ENCODE data around the gene LRRC3. TPM values are rescaled to one million over a fixed set of nuclear protein-coding genes. Genes with fewer than 3 reads are reported as not detected.

The LRRC3 gene
- polyA plus RNA-seq, 1 of the 3 experiments (the other 2 are of a cell fraction), result 2.3 TPM

DNA sequence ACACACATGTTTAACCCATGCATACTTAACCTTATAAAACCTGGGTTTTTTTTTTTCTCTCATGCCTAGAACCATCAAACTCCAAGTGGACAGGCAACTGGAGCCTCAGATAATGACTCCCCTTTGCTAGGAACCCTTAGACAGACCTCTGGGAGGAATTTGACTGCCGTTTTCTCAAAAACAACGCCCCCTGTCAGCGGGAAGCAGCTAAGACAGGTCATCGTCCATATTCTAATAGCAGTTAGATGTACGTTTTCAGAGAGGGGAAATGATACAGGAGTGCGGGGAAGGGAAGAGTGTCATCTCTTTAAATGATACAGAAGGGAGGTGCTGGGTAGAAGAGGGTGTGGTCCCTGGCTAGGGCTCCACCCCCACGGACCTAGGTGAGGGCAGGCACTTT lies 34.7 kb downstream of the LRRC3 start:
- Histone ChIP-seq H3K27ac (ENCODE audit: low read depth in 2 of 2, low read length in 1 of 2) (no peak overlapping the region), H3K27me3 (ENCODE audit: insufficient read depth) (no peaks in the 10 kb centered on the region), H2AFZ (ENCODE audit: low read depth) (no peak overlapping the region), H3K4me1 (ENCODE audit: control insufficient read depth in 1 of 2, insufficient read depth in 2 of 2, low read depth in 1 of 2, low read length in 1 of 2) (no peaks in the 10 kb centered on the region), H3K4me2 (no peak overlapping the region), H3K9me3 (peaks cover 11% of the 10 kb centered on the region; the same call in 1 of the 2 replicates), H3K9ac (no peak overlapping the region), H4K20me1 (ENCODE audit: insufficient read depth) (no peaks in the 10 kb centered on the region), H3F3A (replicated peaks; ENCODE audit: insufficient read depth) (no peaks in the 10 kb centered on the region), H3K9me2 (no peaks in the 10 kb centered on the region), H3K36me3 (replicated peaks in 1 of 2; ENCODE audit: control insufficient read depth in 1 of 2, insufficient read depth in 2 of 2, low read length in 1 of 2) (no peaks in the 10 kb centered on the region), H3K79me2 (ENCODE audit: insufficient read depth) (peaks cover 6% of the 10 kb centered on the region; the same call in 1 of the 2 replicates), H3K4me3 (ENCODE audit: low read depth in 2 of 2, low read length in 1 of 2) (no peak overlapping the region)
- ChIA-PET CTCF (interaction anchor here (0.9 to 1.4 kb wide), 4 partner anchors 12 to 28 kb away, joined by 3 to 6 read pairs (median 4); no protein-coding TSS in a partner anchor), POLR2A (no interaction called here)
- WGBS (ENCODE audit: low lambda C conversion rate), result 39% methylated on average over 7 of the region's 7 CpGs
- TF ChIP-seq RFX5 (IDR thresholded peaks at IDR 0.05; ENCODE audit: low read length) (no peak), GATA2 (CRISPR knock-in tag; IDR thresholded peaks at IDR 0.05) (no peak), EZH2phosphoT487 (IDR thresholded peaks at IDR 0.05; ENCODE audit: borderline replicate concordance, low read depth) (no peak), ELF1 (IDR thresholded peaks at IDR 0.05) (no peak), CHD2 (IDR thresholded peaks at IDR 0.05; ENCODE audit: low read length, partially characterized antibody) (no peak), NRF1 (IDR thresholded peaks at IDR 0.05; ENCODE audit: low read depth, low read length) (no peak), RXRA (IDR thresholded peaks at IDR 0.05; ENCODE audit: borderline replicate concordance, low read depth) (no peak), TEAD4 (IDR thresholded peaks at IDR 0.05; ENCODE audit: borderline replicate concordance, insufficient read depth) (no peak), FOXJ3 (CRISPR knock-in tag; IDR thresholded peaks at IDR 0.05) (no peak), RAD21 (IDR thresholded peaks at IDR 0.05; ENCODE audit: low read length) (no peak), TAF1 (IDR thresholded peaks at IDR 0.05; ENCODE audit: borderline replicate concordance, low read depth, low read length) (no peak), RCOR1 (IDR thresholded peaks at IDR 0.05; ENCODE audit: low read length) (no peak), FOXM1 (IDR thresholded peaks at IDR 0.05; ENCODE audit: low read depth) (no peak), POLR2AphosphoS5 (IDR thresholded peaks at IDR 0.05; ENCODE audit: low read depth, low read length) (no peak)
- TF ChIP-seq, protein P1, sequence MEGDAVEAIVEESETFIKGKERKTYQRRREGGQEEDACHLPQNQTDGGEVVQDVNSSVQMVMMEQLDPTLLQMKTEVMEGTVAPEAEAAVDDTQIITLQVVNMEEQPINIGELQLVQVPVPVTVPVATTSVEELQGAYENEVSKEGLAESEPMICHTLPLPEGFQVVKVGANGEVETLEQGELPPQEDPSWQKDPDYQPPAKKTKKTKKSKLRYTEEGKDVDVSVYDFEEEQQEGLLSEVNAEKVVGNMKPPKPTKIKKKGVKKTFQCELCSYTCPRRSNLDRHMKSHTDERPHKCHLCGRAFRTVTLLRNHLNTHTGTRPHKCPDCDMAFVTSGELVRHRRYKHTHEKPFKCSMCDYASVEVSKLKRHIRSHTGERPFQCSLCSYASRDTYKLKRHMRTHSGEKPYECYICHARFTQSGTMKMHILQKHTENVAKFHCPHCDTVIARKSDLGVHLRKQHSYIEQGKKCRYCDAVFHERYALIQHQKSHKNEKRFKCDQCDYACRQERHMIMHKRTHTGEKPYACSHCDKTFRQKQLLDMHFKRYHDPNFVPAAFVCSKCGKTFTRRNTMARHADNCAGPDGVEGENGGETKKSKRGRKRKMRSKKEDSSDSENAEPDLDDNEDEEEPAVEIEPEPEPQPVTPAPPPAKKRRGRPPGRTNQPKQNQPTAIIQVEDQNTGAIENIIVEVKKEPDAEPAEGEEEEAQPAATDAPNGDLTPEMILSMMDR (IDR thresholded peaks at IDR 0.05), result no peak
- TF ChIP-seq, protein P2, sequence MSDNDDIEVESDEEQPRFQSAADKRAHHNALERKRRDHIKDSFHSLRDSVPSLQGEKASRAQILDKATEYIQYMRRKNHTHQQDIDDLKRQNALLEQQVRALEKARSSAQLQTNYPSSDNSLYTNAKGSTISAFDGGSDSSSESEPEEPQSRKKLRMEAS (IDR thresholded peaks at IDR 0.05; ENCODE audit: low read depth), result no peak
- TF ChIP-seq, protein P3, sequence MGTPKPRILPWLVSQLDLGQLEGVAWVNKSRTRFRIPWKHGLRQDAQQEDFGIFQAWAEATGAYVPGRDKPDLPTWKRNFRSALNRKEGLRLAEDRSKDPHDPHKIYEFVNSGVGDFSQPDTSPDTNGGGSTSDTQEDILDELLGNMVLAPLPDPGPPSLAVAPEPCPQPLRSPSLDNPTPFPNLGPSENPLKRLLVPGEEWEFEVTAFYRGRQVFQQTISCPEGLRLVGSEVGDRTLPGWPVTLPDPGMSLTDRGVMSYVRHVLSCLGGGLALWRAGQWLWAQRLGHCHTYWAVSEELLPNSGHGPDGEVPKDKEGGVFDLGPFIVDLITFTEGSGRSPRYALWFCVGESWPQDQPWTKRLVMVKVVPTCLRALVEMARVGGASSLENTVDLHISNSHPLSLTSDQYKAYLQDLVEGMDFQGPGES (IDR thresholded peaks at IDR 0.05; ENCODE audit: low read depth, low read length), result no peak
- TF ChIP-seq, protein P4, sequence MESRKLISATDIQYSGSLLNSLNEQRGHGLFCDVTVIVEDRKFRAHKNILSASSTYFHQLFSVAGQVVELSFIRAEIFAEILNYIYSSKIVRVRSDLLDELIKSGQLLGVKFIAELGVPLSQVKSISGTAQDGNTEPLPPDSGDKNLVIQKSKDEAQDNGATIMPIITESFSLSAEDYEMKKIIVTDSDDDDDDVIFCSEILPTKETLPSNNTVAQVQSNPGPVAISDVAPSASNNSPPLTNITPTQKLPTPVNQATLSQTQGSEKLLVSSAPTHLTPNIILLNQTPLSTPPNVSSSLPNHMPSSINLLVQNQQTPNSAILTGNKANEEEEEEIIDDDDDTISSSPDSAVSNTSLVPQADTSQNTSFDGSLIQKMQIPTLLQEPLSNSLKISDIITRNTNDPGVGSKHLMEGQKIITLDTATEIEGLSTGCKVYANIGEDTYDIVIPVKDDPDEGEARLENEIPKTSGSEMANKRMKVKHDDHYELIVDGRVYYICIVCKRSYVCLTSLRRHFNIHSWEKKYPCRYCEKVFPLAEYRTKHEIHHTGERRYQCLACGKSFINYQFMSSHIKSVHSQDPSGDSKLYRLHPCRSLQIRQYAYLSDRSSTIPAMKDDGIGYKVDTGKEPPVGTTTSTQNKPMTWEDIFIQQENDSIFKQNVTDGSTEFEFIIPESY (IDR thresholded peaks at IDR 0.05; ENCODE audit: borderline replicate concordance, low read depth), result no peak
- TF ChIP-seq, protein P5, sequence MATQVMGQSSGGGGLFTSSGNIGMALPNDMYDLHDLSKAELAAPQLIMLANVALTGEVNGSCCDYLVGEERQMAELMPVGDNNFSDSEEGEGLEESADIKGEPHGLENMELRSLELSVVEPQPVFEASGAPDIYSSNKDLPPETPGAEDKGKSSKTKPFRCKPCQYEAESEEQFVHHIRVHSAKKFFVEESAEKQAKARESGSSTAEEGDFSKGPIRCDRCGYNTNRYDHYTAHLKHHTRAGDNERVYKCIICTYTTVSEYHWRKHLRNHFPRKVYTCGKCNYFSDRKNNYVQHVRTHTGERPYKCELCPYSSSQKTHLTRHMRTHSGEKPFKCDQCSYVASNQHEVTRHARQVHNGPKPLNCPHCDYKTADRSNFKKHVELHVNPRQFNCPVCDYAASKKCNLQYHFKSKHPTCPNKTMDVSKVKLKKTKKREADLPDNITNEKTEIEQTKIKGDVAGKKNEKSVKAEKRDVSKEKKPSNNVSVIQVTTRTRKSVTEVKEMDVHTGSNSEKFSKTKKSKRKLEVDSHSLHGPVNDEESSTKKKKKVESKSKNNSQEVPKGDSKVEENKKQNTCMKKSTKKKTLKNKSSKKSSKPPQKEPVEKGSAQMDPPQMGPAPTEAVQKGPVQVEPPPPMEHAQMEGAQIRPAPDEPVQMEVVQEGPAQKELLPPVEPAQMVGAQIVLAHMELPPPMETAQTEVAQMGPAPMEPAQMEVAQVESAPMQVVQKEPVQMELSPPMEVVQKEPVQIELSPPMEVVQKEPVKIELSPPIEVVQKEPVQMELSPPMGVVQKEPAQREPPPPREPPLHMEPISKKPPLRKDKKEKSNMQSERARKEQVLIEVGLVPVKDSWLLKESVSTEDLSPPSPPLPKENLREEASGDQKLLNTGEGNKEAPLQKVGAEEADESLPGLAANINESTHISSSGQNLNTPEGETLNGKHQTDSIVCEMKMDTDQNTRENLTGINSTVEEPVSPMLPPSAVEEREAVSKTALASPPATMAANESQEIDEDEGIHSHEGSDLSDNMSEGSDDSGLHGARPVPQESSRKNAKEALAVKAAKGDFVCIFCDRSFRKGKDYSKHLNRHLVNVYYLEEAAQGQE (IDR thresholded peaks at IDR 0.05; ENCODE audit: low read depth, low read length), result no peak
- DNase-seq, result no peak

Measured in SK-N-SH (cell line).